Upper lobe of right lung (tissue), 1 donor: ENCODE results near the gene GNPTG. TPM values are rescaled to one million over a fixed set of nuclear protein-coding genes. Genes with fewer than 3 reads are reported as not detected.

Source experiments
- ATAC-seq: fragments of 200-7000 bp; cut with Tn5 transposase; one replicate; pipeline ENCODE4 v1.9.1; 2020; ENCODE audit warnings: mild to moderate bottlenecking, moderate library complexity
- DNase-seq: peaks from one replicate; pipeline ENCODE4 v3.0.0-alpha.2; 2020
- H3K27ac ChIP-seq: fragments of 200-600 bp; one replicate; pipeline ENCODE4 v1.8.0; 2022
- H3K27me3 ChIP-seq: fragments of 200-600 bp; one replicate; pipeline ENCODE4 v1.8.0; 2022; ENCODE audit warnings: mild to moderate bottlenecking
- H3K36me3 ChIP-seq: fragments of 200-600 bp; one replicate; pipeline ENCODE4 v1.8.0; 2022
- H3K4me1 ChIP-seq: fragments of 200-600 bp; one replicate; pipeline ENCODE4 v1.8.0; 2022
- H3K4me3 ChIP-seq: fragments of 200-600 bp; one replicate; pipeline ENCODE4 v1.8.0; 2022; ENCODE audit warnings: mild to moderate bottlenecking
- H3K9me3 ChIP-seq: fragments of 200-600 bp; one replicate; pipeline ENCODE4 v1.8.0; 2022
- intact Hi-C: fragments of 100-400 bp; cut with DNase I; formaldehyde crosslinking; loops from one replicate; pipeline ENCODE4 v1.11.0; 2022
- total RNA-seq: library from RNA; stranded (reverse); fragmentation: NEBNext Ultra II Directional; extraction: Animal tissue kit (Norgen Biotek cat#: 25700); gene quantifications from one replicate; pipeline ENCODE4 v1.2.1, GENCODE V29; 2021
- TF ChIP-seq, protein P1 (sequence below): fragments of 200-600 bp; IDR thresholded peaks from one replicate; pipeline ENCODE4 v1.8.0; 2022; ENCODE audit warnings: antibody characterized with exemption
- donor health status: DM: no; HTN: yes; CAD: no; lungs with severe emphysema.

The GNPTG gene
- total RNA-seq, 1 donor from 2014 or later = 82.9 TPM

DNA sequence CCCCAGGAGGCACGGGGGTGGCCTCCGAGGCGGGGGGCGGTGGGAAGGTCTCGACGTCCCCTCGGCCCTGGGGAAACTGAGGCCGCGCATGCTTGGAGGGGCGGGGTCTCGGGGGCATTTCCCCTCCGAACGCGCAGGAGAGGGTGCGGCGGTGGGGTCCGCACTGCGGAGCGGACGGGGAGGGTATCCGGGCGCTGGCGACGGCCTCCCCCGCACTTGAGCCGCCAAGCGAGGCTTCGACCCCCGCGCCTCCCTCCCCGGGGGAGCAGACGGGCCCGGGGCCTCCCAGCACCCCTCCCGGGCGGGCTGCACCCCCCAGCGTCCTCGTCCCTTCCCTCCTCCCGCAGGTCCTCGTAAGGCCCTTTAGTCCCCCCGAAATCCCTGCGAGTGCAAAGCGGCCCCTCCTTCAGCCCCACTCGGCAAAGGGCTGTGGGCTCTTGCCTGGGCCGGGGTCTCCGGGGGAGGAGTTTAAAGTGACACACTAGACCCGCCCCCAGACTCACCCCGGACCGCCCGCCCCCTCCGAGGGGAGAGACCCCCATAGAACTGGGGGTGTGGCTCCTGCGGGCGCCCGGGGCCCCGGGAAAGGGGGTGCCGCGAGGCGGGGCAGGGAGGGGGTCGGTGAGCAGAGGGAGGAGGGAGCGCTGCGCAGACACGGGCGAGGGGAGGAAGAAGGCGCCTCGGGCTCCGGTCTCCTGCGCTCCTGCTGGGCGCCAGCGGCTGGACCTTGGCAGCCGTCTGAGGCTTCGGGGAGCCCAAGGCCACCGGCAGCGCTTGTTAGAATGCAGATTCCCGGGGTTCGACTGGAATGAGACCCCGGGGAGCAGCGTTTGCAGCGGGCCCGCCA lies 17.7 kb upstream of the GNPTG start:
- TF ChIP-seq, protein P1, sequence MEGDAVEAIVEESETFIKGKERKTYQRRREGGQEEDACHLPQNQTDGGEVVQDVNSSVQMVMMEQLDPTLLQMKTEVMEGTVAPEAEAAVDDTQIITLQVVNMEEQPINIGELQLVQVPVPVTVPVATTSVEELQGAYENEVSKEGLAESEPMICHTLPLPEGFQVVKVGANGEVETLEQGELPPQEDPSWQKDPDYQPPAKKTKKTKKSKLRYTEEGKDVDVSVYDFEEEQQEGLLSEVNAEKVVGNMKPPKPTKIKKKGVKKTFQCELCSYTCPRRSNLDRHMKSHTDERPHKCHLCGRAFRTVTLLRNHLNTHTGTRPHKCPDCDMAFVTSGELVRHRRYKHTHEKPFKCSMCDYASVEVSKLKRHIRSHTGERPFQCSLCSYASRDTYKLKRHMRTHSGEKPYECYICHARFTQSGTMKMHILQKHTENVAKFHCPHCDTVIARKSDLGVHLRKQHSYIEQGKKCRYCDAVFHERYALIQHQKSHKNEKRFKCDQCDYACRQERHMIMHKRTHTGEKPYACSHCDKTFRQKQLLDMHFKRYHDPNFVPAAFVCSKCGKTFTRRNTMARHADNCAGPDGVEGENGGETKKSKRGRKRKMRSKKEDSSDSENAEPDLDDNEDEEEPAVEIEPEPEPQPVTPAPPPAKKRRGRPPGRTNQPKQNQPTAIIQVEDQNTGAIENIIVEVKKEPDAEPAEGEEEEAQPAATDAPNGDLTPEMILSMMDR = no peak
- peaks cover 55% of the 10 kb centered on the region for H3K27me3 ChIP-seq
- H3K36me3 ChIP-seq = no peaks in the 10 kb centered on the region
- peaks cover 32% of the 10 kb centered on the region for H3K4me1 ChIP-seq
- no peak for ATAC-seq
- H3K27ac ChIP-seq = no peak overlapping the region
- intact Hi-C loops = no loop called here
- no peaks in the 10 kb centered on the region for H3K9me3 ChIP-seq
- peak overlapping the region; percentile 36 for H3K4me3 ChIP-seq
- DNase-seq = no peak

DNA sequence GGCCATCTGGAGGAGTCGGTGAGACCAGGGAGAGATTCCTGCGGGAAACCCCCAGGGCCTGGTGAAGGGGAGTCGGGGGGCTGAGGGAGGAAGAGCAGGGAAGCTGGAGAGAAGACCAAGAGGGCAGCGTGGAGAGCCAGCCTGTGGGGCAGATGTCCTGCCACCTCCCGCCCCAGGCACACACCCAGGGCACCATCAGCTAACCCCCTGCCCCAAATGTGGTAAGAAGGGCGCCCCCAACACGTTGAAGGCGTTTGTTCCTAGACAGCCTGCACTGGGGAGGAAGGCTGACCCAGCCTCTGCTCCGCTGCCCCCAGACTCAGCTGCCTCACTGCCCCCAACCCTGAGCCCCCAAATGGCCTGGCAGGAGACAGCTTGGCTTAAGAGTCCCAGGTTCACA lies 17.0 kb upstream of the GNPTG start:
- TF ChIP-seq, protein P1 = no peak

DNA sequence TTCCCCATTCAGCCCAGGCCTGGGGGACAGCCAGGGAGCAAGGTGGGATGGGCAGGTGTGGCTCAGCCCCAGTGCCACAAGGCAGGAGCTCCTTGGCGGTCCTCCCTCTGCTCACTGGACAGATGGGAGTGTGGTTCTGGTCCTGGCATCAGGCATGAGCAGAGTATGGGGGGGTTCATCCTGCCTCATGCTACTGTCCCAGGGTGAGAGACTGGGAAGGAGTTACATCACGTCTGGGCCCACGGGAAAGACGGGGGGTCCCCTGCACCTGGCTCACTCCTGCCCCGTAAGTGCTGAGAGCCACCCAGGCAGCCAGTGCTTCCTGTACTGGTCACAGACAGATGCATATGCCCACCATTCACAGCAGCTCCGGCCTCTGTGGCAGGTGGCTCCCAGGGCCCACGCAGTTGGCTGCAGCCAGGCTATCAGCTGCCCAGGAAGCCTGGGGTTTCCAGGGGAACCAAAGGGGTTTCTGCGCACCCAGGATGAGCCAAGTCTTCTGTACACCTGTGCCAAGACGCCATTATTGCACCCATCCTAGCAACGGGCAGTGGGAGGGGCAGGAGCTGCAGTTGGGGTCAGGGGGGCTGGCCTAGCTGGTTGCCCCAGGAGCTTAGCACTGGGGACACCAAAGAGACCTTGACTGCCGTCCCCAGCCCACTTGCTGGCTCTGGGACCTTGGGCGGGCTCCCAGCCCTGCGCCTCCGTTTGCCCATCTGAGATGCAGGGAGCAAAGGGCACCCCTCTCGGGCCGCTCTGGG lies 16.3 kb upstream of the GNPTG start:
- Histone ChIP-seq H3K9me3 (no peaks in the 10 kb centered on the region), H3K4me3 (no peak overlapping the region), H3K36me3 (no peaks in the 10 kb centered on the region), H3K27ac (no peak overlapping the region), H3K27me3 (peaks cover 55% of the 10 kb centered on the region), H3K4me1 (peaks cover 32% of the 10 kb centered on the region)
- TF ChIP-seq, protein P1 = no peak
- DNase-seq (no peak), ATAC-seq (no peak)
- intact Hi-C loops = no loop called here

More for the DNA sequence above, 17.0 kb upstream of the GNPTG start:
- DNase-seq (no peak), ATAC-seq (no peak)
- H3K27ac ChIP-seq = no peak overlapping the region
- H3K36me3 ChIP-seq = no peaks in the 10 kb centered on the region
- H3K4me3 ChIP-seq = no peak overlapping the region
- intact Hi-C loops = no loop called here
- peaks cover 32% of the 10 kb centered on the region for H3K4me1 ChIP-seq
- no peaks in the 10 kb centered on the region for H3K9me3 ChIP-seq
- peaks cover 55% of the 10 kb centered on the region for H3K27me3 ChIP-seq

DNA sequence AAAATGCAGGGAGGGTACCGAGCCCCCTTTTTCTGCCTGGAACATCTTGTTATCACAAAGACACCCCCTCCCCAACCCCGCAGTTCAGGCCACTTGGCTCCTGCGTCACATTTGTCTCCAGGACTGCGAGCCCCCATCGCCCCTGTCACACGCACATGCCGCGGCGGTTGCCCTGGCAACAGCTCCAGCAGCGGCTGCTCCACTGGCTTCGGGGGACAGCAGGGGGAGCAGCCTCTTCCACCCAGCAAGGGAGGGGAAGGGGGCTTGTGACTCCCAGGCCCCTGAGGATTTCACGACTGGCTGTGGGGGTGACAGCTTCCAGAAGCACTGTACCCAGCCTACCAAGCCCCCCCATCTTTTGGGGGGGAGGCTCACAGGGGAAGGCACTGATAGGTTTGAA lies 15.7 kb upstream of the GNPTG start:
- Histone ChIP-seq H3K27ac (no peak overlapping the region), H3K36me3 (no peaks in the 10 kb centered on the region), H3K9me3 (no peaks in the 10 kb centered on the region), H3K27me3 (peaks cover 55% of the 10 kb centered on the region), H3K4me1 (peaks cover 32% of the 10 kb centered on the region), H3K4me3 (no peak overlapping the region)
- DNase-seq = no peak
- intact Hi-C loops = no loop called here
- TF ChIP-seq, protein P1 = no peak
- ATAC-seq = no peak

DNA sequence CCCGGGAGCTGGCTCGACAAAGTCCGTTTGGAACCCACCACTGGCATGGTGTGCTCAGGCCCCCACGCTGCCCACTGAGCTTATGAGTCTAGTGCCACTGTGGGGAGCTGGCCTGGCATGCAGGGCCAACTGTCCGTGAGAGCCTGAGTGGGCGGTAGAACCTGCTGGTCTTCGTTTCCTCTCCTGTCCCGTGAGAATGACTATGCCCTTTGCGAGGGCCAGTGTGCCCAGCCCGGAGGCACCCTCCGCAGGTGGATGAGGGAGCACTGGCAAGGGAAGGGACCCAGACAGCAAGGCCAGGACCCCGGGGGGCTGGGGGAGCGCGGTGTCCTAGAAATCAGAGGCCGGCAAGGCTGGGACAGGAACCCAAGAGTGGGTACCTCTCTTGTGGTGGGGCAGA lies 15.1 kb upstream of the GNPTG start:
- intact Hi-C loops = no loop called here
- Histone ChIP-seq H3K4me3 (no peak overlapping the region), H3K4me1 (peaks cover 26% of the 10 kb centered on the region), H3K9me3 (no peaks in the 10 kb centered on the region), H3K36me3 (no peaks in the 10 kb centered on the region), H3K27me3 (peaks cover 49% of the 10 kb centered on the region), H3K27ac (no peak overlapping the region)
- TF ChIP-seq, protein P1 = no peak
- no peak for ATAC-seq
- no peak for DNase-seq
